Adipose tissue (tissue), 3 donors: ENCODE results near the gene CEP152. TPM values are rescaled to one million over a fixed set of nuclear protein-coding genes. Genes with fewer than 3 reads are reported as not detected.

Experiments used
- H3K27ac ChIP-seq: one replicate; pipeline ENCODE4 v1.5.1; 2013; ENCODE audit warnings: low read depth, low read length
- WGBS, 3 donors: extraction: QIAGEN DNeasy Blood & Tissue Kit; methylation state at CpG; one replicate each; pipeline ENCODE4 v1.1.7; 2013; 5-methylcytosine and 5-hydroxymethylcytosine counted together
- polyA plus RNA-seq, 3 donors: library from polyadenylated mRNA; stranded (reverse); fragments of 200-250 nt; gene quantifications; one replicate each; pipeline ENCODE4 v1.2.3, GENCODE V29; 2013
- donor health status: healthy with polysubstance abuse.
- donor health status: Bipolar disorder and iron deficiency.
- donor health status: healthy.

The CEP152 gene
- polyA plus RNA-seq, 3 donors, result 1.1 to 2.2 (median 1.1) TPM

GRCh38 chr15:48781481-48782081, 29.3 kb downstream of the CEP152 start:
- H3K27ac ChIP-seq, result no peak overlapping the region
- WGBS, 3 donors, result 97 to 98% (median 97%) methylated on average over 5 of the region's 5 CpGs

GRCh38 chr15:48781017-48781416, 29.9 kb downstream of the CEP152 start:
- H3K27ac ChIP-seq, result no peak overlapping the region
- WGBS, 3 donors, result 79 to 88% (median 86%) methylated on average over 2 of the region's 2 CpGs

DNA sequence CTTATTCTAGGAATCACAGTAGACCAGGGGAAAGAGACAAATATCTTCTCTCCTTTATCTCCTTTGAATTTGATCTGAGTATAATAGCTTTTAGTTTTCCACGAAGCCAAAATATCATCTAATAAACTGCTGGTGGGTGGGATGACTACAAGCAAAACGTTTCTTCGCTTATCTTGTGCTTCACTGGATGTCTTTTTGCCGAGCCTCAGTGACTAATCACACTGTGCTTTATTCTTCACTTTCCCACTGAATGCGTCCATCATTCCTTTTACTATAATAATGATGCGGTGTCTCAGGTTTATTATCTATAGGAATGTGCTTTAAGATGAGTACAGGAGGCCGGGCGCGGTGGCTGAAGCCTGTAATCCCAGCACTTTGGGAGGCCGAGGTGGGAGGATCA, 32.5 kb downstream of the CEP152 start:
- no peak overlapping the region for H3K27ac ChIP-seq
- WGBS, 3 donors, result 79 to 85% (median 81%) methylated on average over 10 of the region's 10 CpGs

DNA sequence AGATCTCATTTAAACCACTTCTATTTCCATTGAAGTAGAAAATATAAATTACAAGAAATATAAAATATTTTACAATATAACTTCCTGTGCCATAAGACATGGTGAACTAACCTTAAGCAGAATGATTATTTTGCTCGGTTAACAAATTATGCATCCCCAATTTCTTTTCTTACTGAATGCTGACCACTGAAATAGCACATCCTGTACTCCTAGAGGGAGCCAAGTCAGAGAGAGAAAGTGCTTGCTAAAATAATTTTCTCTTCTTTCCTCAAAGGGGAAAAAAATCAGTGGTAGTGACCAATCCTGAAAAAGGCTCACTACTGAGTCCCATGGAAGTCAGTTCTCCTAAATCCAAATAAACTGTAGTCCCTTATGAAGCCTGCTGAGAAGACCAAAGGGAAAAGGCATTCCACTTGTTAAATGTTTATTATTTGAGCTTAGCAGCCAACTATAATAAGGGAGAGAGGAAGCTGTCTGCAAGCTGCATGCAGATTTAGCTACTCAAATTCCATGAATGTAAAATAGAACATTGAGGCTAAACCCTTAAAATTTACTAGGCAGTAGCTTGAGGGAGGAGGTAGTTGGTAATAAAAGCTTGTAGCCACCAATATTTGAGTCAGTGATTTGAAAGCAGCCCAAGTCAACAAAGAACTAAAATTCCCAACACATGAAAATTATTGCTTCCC, 33.1 kb downstream of the CEP152 start:
- 61 to 95% (median 68%) methylated on average over 1 of the region's 1 CpG for WGBS, 3 donors
- no peak overlapping the region for H3K27ac ChIP-seq

GRCh38 chr15:48775546-48775945, 35.3 kb downstream of the CEP152 start:
- 89 to 93% (median 92%) methylated on average over 2 of the region's 2 CpGs for WGBS, 3 donors
- no peak overlapping the region for H3K27ac ChIP-seq

- WGBS, 3 donors, result 97 to 100% (median 98%) methylated on average over 1 of the region's 1 CpG
- no peak overlapping the region for H3K27ac ChIP-seq
These were observed 36.4 kb downstream of the CEP152 start for GRCh38 chr15:48774484-48774883.

DNA sequence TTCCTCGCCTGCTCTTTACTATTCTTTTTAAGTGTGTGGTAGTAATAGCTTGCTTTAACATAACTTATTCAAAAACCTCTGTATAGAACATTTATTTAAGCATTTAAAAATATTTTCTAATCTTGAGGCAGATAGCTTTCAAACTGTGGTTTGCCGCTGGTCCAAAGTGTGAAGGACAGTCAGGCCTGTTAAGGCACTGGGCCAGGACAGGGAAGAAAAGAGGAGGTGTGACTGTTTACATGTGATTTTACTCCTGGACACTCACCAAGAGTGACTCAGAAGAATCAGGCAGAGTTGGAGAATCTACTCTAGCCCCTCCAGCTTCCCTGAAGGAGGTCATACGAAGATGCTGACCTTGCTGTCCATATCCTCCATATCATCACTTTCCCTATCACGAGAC, 44.7 kb downstream of the CEP152 start:
- H3K27ac ChIP-seq, result no peak overlapping the region
- 72 to 95% (median 93%) methylated on average over 4 of the region's 4 CpGs for WGBS, 3 donors

DNA sequence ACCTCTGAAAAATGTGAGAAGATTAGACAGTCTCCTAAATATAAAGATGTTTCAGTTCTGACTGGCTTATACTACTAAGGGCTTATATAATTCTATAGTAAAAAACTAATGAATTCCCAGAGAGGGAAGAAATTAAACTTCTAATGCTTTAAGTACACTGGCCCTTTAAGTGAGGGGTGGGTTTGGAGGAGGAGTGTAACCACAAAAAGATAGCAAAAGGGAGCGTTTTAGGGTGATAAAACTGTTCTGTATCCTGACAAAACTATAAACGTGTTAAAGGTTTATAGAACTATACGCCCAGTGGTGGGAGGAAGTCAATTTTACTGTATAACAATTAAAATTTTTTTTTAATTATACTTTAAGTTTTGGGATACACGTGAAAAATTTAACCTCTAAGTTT, 45.8 kb downstream of the CEP152 start:
- 70 to 83% (median 78%) methylated on average over 4 of the region's 4 CpGs for WGBS, 3 donors
- H3K27ac ChIP-seq, result no peak overlapping the region

GRCh38 chr15:48761393-48762158, 49.3 kb downstream of the CEP152 start:
- 44 to 97% (median 93%) methylated on average over 2 of the region's 2 CpGs for WGBS, 3 donors
- H3K27ac ChIP-seq, result no peak overlapping the region

DNA sequence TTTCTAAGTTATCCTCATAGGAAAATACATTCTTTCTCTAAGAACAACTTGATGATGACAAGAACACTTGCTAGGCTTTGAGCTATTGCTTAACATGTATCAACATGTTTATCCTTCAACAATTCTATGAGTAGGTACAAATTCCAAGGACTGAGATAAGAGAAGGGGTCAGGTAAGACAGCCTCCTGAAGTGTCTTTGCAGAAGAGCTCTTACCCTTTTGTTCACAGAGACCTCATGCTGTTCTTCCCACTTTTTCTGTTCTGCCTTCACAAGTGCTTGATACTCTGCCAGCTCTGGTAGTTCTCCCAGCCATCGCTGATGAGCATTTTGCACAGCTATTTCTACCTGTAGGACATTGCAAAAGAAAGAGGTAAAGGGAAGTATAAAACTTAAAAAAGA, 50.9 kb downstream of the CEP152 start:
- WGBS, 3 donors, result 62 to 94% (median 86%) methylated on average over 1 of the region's 1 CpG
- H3K27ac ChIP-seq, result no peak overlapping the region

GRCh38 chr15:48757661-48758060, 53.2 kb downstream of the CEP152 start:
- WGBS, 3 donors, result 100% methylated on average over 1 of the region's 1 CpG
- no peak overlapping the region for H3K27ac ChIP-seq

GRCh38 chr15:48754011-48754410, 56.9 kb downstream of the CEP152 start:
- WGBS, 3 donors, result 89 to 97% (median 90%) methylated on average over 3 of the region's 3 CpGs

GRCh38 chr15:48751595-48751994, 59.3 kb downstream of the CEP152 start:
- H3K27ac ChIP-seq, result no peak overlapping the region
- 63 to 88% (median 81%) methylated on average over 3 of the region's 3 CpGs for WGBS, 3 donors

More at GRCh38 chr15:48754011-48754410, 56.9 kb downstream of the CEP152 start:
- H3K27ac ChIP-seq, result no peak overlapping the region

- 75 to 84% (median 78%) methylated on average over 1 of the region's 1 CpG for WGBS, 3 donors
- H3K27ac ChIP-seq, result no peak overlapping the region
These were observed 62.3 kb downstream of the CEP152 start for GRCh38 chr15:48748535-48748934.

GRCh38 chr15:48733615-48734014, 77.3 kb downstream of the CEP152 start:
- no peak overlapping the region for H3K27ac ChIP-seq
- 97 to 100% (median 100%) methylated on average over 1 of the region's 1 CpG for WGBS, 3 donors

DNA sequence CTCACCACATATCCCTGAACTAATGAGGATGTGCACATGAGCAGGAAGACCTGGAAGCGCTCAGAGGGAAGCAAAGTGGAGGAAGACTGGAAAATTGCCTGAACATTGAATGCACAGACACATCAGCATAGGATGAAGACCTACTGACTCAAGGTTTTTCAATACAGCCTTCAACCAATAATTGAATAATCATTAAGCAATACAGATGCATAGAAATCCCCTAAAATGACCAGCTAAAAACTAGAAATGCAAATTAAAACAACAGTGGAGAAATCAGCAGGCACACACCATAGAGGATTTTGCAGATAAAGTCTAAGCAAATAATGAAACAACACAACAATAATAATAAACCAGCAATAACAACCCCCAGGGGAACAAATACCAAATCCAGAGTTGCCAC, 80.4 kb downstream of the CEP152 start:
- WGBS, 3 donors, result 86 to 95% (median 95%) methylated on average over 1 of the region's 1 CpG
- H3K27ac ChIP-seq, result no peak overlapping the region

DNA sequence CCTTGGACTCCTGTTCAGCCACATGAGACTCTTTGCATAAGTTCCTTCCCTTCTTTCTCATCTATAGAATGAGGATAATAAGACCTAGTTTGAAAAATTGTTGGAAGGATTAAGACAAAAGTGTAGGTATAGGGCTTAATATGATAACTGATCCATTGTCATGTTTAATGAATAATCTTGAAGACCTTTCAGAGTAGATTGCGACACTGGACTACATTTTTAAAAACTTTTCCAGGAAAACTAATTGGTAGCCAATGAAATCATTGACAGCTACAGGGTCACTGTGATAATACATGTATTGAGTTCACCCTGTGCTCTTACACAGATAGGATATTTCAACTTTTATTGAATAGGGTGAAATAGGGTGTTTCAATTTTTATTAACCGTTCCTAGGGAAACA, 86.9 kb downstream of the CEP152 start:
- 96 to 100% (median 97%) methylated on average over 2 of the region's 2 CpGs for WGBS, 3 donors
- no peak overlapping the region for H3K27ac ChIP-seq

- 77 to 85% (median 81%) methylated on average over 5 of the region's 5 CpGs for whole genome bisulfite sequencing, 3 donors
- no peak overlapping the region for H3K27ac ChIP-seq
These were observed 87.9 kb downstream of the CEP152 start for GRCh38 chr15:48722764-48723661.
